Stimulated activated naive CD8-positive, alpha-beta T cell treated with anti-CD3 and anti-CD28 coated beads, Interleukin-15, Interleukin-2, amounts not matched to agents 100 U/mL and 50 U/mL, for 24 hours (primary cell): ENCODE results near the gene HAPLN1.

Experiments
- ATAC-seq: fragments of 150-1000 bp; cut with Tn5 transposase; one replicate; pipeline ENCODE4 v1.10.0; 2021
- DNase-seq: peaks from one replicate; pipeline ENCODE4 v3.0.0; 2021

Gene HAPLN1

GRCh38 chr5:83718195-83718825 lies 2.3 kb downstream of the HAPLN1 start:
- DNase-seq (peak; percentile 17), ATAC-seq (peak; percentile 52)

DNA sequence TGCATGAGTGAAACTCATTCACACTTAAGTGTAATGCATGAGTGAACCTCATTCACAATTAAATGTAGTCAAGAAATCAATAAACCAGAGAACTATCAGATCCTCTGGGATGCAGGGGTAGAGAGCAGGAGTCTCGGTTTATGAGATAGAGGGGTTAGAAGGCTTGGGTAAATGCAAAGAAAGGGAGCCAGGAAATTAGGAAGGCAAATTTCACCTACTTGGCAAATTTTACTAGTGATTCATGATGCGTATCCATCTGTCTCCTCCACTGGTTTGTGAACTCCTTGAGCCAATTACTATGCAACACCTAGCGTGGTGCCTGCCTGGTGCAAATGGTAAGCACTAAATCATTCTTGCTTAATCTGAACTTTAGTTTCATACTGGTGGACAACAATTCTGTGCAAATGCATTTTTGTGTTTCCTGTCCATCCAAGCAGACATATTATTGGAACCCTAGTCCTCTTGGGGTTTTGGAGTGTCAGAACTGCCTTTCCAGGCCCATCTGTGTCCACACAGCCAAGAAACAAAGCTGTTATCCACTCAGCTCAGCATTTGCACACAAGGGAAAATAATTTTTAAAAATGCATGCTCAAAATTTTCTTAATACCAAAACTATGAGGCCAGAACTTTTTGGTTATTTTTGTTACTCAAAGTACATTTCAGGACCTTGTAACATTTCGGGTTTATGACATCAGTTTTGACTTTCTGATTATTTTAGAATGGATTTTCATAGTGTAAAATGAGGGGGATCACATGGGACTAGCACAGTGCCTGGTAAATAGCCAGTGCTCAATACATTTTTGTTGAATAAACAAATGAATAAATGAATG lies 5.2 kb downstream of the HAPLN1 start:
- no peak for DNase-seq
- ATAC-seq: no peak

- no peak for ATAC-seq
- DNase-seq: no peak
These were observed 5.8 kb downstream of the HAPLN1 start for GRCh38 chr5:83714810-83715209.

DNA sequence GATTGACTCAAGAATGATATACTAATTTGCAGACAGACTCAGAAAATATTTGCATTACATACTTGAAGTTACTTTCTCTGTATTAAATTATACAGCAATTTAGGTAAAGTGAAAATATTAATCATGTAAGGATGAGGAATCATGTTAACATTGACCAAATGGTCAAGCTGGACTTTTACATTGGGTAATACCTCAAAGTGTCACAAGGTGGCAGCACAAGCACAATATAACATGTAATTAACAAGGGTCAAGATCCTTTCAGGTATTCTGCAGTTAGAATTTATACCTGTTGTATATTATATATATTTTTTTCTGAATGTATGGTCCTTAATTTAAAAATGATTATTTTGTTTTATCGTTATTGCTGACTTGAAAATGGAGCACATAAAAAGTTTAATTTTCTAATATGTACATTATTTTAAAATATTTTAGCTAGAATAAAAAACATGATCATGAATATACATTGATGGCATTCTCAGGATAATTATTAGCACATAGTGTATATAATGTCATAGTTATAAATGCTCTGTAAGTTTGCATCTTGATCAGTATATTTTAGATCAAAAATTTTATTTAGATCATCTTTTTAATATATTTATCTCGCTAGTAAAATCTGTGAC lies 8.6 kb downstream of the HAPLN1 start:
- DNase-seq (peak; percentile 40), ATAC-seq (no peak)

DNA sequence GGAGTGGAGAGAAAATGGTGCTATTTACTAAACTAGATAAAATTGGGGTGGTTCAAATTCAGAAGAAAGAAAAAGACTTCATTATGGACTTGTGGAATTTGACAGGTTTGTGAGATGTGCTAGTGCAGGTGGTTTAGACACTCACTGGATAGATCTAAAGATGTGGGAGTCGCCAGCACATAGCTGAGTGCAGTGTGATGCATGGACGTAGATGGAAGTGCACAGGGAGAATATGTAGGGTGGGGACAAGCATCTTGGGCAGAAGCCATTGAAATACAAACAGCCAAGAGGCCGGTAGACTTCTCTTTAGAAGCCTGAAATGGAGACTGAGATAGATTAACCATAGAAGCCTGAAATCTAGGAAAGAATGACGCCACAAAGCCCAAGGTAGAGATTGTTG lies 10.7 kb downstream of the HAPLN1 start:
- ATAC-seq (no peak), DNase-seq (no peak)

DNA sequence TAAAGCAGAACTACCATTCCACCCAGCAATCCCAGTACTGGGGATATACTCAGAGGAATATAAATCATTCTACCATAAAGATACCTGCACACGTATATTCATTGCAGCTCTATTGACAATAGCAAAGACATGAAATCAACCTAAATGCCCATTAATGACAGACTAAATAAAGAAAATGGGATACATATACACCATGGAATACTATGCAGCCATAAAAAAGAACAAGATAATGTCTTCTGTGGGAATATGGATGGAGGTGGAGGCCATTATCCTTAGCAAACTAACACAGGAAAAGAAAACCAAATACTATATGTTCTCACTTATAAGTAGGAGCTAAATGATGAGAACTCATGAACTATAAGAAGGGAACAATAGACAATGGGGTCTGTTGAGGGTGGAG lies 12.5 kb downstream of the HAPLN1 start:
- no peak for DNase-seq
- no peak for ATAC-seq

DNA sequence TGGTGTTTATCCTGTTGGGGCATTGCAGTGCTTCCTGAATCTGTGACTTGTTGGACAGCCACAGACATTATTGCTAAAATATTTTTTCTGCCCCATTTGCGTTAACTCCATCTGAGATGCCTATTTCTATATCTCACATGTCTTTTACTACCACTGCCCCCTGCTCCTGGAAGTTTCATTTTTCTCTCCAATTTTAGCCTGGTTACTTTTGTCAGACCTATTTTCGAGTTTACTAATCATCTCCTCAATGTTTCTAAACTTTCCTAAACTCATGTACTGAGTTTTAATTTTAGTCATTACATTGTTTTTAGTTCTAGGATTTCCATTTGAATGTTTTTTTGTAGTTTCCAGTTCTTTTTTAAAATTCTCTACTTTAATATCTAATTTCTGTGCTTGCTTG lies 17.6 kb downstream of the HAPLN1 start:
- ATAC-seq (no peak), DNase-seq (no peak)

DNA sequence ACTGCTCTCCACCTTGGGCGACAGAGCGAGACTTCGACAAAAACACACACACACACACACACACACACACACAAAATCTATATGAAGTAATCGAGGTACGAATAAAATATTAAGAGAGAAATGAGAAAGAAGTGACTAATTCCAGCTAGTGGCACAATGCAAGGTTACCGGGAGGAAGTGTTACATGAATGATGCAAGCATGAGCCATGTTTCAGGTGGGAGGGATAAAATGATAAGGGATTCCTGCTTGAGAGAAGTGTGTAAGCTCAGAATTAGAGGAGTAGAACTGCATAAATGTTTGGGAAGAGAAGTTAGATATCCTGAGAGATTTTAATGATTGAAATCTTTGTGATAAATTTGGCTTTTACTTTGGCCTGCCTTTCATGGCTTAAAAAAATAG lies 18.8 kb downstream of the HAPLN1 start:
- ATAC-seq (no peak), DNase-seq (no peak)

GRCh38 chr5:83689881-83690280 lies 30.8 kb downstream of the HAPLN1 start:
- ATAC-seq: no peak

GRCh38 chr5:83688281-83688680 lies 32.4 kb downstream of the HAPLN1 start:
- no peak for ATAC-seq
- DNase-seq: no peak

More at GRCh38 chr5:83689881-83690280, 30.8 kb downstream of the HAPLN1 start:
- no peak for DNase-seq

GRCh38 chr5:83687124-83687619 lies 33.5 kb downstream of the HAPLN1 start:
- ATAC-seq (no peak), DNase-seq (no peak)

DNA sequence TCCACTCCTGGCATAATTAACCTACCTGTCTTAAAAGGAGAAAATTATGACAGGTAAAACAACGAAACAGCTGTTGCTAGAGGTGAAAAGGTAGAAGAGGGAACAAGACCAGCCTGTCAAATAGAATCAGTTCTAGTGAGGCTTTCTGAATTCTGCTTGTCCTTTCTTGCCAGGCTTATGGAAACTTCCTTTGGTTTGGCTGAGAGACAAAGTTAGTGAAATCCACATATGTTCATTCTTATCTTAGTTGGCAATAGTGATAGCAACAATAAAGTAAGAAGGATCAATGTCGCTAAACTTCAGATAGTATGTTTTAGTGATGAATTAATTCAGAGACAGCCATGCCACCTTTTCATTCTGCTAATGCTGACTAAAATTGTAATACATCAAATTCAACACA lies 34.4 kb downstream of the HAPLN1 start:
- DNase-seq (no peak), ATAC-seq (no peak)

GRCh38 chr5:83683836-83684235 lies 36.8 kb downstream of the HAPLN1 start:
- ATAC-seq (no peak), DNase-seq (no peak)

- ATAC-seq (no peak), DNase-seq (no peak)
These were observed 48.0 kb downstream of the HAPLN1 start for GRCh38 chr5:83672646-83673045.

DNA sequence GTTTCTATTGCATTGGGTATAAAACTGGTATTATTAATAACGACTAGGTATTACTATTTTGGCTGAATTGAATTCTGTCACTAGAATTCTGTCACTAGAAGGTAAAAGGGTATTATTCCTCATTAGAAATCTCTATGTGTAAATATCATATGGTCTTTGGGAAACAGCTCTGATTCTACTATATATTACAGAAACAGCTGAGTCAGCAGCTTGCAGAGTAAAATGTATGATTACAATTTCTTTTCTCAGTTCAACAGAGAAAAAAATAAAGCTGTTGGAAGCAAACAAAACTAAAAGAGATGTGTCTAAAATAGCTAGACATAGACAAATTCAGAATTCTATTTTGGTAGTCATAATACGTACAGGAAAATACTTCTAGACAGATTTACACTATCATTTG lies 48.5 kb downstream of the HAPLN1 start:
- no peak for ATAC-seq
- no peak for DNase-seq

GRCh38 chr5:83665631-83666030 lies 55.0 kb downstream of the HAPLN1 start:
- DNase-seq (no peak), ATAC-seq (no peak)

DNA sequence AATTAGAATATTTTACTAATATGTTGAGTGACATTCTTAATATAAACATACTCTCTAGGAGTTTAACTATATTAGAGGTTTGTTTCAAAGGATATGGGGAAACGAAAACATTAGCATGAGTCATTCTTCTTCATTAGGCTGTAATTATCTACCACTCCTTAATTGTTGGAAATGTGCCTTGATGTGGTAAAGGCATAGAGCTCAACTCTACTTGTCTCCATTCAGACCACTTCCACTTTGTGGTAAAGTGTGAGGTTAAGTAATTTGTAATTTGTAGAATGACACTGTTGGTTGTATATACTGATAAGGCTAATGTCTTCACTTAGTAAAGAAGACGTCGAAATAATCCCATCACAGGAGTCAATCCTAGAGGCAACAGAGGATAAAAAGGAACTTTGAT lies 58.1 kb downstream of the HAPLN1 start:
- ATAC-seq: no peak
- no peak for DNase-seq

GRCh38 chr5:83657807-83658525 lies 62.7 kb downstream of the HAPLN1 start:
- DNase-seq: no peak
- no peak for ATAC-seq

- no peak for DNase-seq
These were observed 66.1 kb downstream of the HAPLN1 start for GRCh38 chr5:83654427-83654994.

DNA sequence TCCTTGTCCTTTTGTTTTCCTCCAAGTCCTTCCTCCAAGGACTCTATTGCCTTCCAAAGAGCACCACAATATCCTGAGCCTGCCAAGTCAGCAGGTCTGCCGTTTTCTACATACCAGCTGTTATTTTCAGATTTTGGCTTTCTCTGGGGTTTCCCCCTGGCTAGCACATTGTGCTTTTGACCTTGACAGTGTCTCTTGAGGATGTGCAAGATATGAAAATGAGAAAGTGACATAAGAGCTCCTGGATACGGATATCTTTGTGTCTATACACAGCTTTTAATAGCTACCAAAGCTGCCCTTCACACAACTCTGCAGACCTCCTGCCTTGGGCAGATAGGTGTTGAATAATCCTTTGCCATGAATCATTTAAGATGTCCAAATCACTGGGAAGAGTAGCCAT lies 67.0 kb downstream of the HAPLN1 start:
- no peak for ATAC-seq

More at GRCh38 chr5:83654427-83654994, 66.1 kb downstream of the HAPLN1 start:
- ATAC-seq: no peak

DNA sequence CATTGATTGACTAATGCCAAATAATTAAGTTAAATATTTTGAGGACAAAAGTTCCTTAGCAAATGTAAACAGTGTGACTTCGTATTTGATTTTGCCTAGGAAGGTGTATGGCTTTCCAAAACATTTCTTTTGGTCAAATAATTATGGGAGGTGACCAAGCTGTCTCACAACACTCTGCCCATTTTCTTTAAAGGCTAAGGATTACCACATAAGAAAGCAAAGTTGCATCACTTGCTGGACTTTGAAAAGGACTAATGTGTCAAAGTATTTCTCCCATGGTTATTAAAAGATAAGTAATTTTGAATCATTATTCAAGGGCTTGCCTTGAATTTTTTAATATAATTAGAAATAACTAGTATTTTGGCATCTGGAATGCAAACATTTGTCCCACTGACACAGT lies 74.7 kb downstream of the HAPLN1 start:
- ATAC-seq: no peak
- DNase-seq: no peak

More for the DNA sequence above, 67.0 kb downstream of the HAPLN1 start:
- no peak for DNase-seq

- ATAC-seq (no peak), DNase-seq (no peak)
These were observed 76.4 kb downstream of the HAPLN1 start for GRCh38 chr5:83644301-83644700.
